ENCODE data around the gene HEPHL1. TPM values are rescaled to one million over a fixed set of nuclear protein-coding genes. Genes with fewer than 3 reads are reported as not detected.
A peak's percentile ranks its signal among the peaks of the same experiment; 100 is the strongest.

The HEPHL1 gene
- total and polyA plus RNA-seq, 2 experiments from 2014 or later: 0.07 to 0.21 TPM

DNA sequence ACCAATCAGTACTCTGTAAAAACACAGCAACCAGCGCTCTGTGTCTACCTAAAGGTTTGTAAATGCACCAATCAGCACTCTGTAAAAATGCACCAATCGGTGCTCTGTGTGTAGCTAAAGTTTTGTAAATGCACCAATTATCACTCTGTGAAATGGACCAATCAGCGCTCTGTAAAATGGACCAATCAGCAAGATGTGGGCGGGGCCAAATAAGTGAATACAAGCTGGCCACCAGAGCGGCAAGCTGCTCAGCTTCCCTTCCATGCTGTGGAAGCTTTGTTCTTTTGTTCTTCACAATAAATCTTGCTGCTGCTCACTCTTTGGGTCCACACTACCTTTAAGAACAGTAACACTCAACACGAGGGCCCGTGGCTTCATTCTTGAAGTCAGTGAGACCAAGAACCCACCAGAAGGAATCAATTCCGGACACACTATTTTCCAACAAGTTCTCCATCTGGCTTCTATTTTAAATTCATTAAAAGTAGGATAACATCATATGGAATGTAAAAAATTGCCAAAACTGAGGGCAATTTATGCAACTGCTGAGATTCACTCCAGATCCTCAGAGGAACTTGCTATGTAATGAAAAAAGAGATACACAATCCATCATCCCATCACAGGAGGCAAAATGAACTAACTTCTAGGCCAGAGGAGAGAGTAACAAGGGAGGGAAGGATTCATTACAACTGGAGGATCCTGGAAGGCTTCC is 104.4 kb downstream of the HEPHL1 start (continued):
- TF ChIP-seq, protein P1, sequence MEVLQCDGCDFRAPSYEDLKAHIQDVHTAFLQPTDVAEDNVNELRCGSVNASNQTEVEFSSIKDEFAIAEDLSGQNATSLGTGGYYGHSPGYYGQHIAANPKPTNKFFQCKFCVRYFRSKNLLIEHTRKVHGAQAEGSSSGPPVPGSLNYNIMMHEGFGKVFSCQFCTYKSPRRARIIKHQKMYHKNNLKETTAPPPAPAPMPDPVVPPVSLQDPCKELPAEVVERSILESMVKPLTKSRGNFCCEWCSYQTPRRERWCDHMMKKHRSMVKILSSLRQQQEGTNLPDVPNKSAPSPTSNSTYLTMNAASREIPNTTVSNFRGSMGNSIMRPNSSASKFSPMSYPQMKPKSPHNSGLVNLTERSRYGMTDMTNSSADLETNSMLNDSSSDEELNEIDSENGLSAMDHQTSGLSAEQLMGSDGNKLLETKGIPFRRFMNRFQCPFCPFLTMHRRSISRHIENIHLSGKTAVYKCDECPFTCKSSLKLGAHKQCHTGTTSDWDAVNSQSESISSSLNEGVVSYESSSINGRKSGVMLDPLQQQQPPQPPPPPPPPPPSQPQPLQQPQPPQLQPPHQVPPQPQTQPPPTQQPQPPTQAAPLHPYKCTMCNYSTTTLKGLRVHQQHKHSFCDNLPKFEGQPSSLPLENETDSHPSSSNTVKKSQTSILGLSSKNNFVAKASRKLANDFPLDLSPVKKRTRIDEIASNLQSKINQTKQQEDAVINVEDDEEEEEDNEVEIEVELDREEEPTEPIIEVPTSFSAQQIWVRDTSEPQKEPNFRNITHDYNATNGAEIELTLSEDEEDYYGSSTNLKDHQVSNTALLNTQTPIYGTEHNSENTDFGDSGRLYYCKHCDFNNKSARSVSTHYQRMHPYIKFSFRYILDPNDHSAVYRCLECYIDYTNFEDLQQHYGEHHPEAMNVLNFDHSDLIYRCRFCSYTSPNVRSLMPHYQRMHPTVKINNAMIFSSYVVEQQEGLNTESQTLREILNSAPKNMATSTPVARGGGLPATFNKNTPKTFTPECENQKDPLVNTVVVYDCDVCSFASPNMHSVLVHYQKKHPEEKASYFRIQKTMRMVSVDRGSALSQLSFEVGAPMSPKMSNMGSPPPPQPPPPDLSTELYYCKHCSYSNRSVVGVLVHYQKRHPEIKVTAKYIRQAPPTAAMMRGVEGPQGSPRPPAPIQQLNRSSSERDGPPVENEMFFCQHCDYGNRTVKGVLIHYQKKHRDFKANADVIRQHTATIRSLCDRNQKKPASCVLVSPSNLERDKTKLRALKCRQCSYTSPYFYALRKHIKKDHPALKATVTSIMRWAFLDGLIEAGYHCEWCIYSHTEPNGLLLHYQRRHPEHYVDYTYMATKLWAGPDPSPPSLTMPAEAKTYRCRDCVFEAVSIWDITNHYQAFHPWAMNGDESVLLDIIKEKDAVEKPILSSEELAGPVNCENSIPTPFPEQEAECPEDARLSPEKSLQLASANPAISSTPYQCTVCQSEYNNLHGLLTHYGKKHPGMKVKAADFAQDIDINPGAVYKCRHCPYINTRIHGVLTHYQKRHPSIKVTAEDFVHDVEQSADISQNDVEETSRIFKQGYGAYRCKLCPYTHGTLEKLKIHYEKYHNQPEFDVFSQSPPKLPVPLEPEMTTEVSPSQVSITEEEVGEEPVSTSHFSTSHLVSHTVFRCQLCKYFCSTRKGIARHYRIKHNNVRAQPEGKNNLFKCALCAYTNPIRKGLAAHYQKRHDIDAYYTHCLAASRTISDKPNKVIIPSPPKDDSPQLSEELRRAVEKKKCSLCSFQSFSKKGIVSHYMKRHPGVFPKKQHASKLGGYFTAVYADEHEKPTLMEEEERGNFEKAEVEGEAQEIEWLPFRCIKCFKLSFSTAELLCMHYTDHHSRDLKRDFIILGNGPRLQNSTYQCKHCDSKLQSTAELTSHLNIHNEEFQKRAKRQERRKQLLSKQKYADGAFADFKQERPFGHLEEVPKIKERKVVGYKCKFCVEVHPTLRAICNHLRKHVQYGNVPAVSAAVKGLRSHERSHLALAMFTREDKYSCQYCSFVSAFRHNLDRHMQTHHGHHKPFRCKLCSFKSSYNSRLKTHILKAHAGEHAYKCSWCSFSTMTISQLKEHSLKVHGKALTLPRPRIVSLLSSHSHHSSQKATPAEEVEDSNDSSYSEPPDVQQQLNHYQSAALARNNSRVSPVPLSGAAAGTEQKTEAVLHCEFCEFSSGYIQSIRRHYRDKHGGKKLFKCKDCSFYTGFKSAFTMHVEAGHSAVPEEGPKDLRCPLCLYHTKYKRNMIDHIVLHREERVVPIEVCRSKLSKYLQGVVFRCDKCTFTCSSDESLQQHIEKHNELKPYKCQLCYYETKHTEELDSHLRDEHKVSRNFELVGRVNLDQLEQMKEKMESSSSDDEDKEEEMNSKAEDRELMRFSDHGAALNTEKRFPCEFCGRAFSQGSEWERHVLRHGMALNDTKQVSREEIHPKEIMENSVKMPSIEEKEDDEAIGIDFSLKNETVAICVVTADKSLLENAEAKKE (CRISPR knock-in tag; IDR thresholded peaks at IDR 0.05): no peak

DNA sequence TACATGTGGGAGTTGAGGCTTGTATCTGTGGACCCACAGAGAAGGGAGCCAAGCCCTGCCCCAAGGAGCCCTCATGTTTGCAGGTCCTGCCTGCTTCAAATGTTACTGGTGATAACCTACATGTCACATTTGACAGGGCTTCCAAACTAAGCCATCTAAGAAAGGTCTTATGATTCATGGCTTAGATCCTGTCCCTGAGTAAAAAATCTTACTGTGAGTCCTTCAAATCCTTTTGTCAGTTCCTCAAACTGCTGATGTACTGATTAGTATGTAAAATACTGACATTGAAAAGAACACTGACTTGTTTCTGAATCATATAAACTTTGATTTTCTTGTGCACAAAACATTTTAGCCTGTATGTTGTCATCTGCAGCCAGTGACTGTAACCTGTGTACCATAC is 106.5 kb downstream of the HEPHL1 start:
- H3K4me3 Mint-ChIP-seq: no peak overlapping the region; the same call in 2 of the 3 replicates
- H3K27ac ChIP-seq (ENCODE audit: low read depth): peak overlapping the region; percentile 95; the same call in 1 of the 2 replicates
- TF ChIP-seq, protein P2, sequence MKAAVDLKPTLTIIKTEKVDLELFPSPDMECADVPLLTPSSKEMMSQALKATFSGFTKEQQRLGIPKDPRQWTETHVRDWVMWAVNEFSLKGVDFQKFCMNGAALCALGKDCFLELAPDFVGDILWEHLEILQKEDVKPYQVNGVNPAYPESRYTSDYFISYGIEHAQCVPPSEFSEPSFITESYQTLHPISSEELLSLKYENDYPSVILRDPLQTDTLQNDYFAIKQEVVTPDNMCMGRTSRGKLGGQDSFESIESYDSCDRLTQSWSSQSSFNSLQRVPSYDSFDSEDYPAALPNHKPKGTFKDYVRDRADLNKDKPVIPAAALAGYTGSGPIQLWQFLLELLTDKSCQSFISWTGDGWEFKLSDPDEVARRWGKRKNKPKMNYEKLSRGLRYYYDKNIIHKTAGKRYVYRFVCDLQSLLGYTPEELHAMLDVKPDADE (IDR thresholded peaks at IDR 0.05): no peak
- no peak for TF ChIP-seq ZNF331 (CRISPR knock-in tag; IDR thresholded peaks at IDR 0.05; ENCODE audit: low read depth)
- TF ChIP-seq, protein P3, sequence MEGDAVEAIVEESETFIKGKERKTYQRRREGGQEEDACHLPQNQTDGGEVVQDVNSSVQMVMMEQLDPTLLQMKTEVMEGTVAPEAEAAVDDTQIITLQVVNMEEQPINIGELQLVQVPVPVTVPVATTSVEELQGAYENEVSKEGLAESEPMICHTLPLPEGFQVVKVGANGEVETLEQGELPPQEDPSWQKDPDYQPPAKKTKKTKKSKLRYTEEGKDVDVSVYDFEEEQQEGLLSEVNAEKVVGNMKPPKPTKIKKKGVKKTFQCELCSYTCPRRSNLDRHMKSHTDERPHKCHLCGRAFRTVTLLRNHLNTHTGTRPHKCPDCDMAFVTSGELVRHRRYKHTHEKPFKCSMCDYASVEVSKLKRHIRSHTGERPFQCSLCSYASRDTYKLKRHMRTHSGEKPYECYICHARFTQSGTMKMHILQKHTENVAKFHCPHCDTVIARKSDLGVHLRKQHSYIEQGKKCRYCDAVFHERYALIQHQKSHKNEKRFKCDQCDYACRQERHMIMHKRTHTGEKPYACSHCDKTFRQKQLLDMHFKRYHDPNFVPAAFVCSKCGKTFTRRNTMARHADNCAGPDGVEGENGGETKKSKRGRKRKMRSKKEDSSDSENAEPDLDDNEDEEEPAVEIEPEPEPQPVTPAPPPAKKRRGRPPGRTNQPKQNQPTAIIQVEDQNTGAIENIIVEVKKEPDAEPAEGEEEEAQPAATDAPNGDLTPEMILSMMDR (conservative IDR thresholded peaks at IDR 0.05; ENCODE audit: low read depth in 2 of 2): no peak
- TF ChIP-seq JUNB (IDR thresholded peaks at IDR 0.05; ENCODE audit: unreplicated experiment): no peak
- no peak for TF ChIP-seq EZH2phosphoT487 (IDR thresholded peaks at IDR 0.05; ENCODE audit: unreplicated experiment)

More for the DNA sequence above, 106.5 kb downstream of the HEPHL1 start:
- ATAC-seq: no peak
- peak overlapping the region; percentile 91 for H3K4me3 ChIP-seq
- Mint-ChIP-seq H3K4me1 (peaks cover 17% of the 10 kb centered on the region), H3K27ac (peak overlapping the region; percentile 98), H3K27me3 (ENCODE audit: insufficient read depth, low read depth, poor library complexity) (peaks cover 11% of the 10 kb centered on the region), H3K9me3 (peaks cover 17% of the 10 kb centered on the region; the same call in 2 of the 3 replicates), H3K36me3 (ENCODE audit: low read depth) (peaks cover 34% of the 10 kb centered on the region)
- peaks cover 31% of the 10 kb centered on the region for H4K20me1 ChIP-seq (replicated peaks; ENCODE audit: insufficient read depth)
- H3K4me2 ChIP-seq: peak overlapping the region; percentile 100
- H3K4me1 ChIP-seq (ENCODE audit: insufficient read depth): peaks cover 39% of the 10 kb centered on the region
- no peaks in the 10 kb centered on the region for H3K36me3 ChIP-seq (ENCODE audit: insufficient read depth)
- peaks cover 60% of the 10 kb centered on the region for H3K79me2 ChIP-seq (replicated peaks; ENCODE audit: insufficient read depth)
- H3K9me2 ChIP-seq (ENCODE audit: insufficient read depth): peaks cover 10% of the 10 kb centered on the region; the same call in 1 of the 2 replicates
- H2AFZ ChIP-seq: no peak overlapping the region
- no peaks in the 10 kb centered on the region for H3K27me3 ChIP-seq (ENCODE audit: insufficient read depth)
- DNase-seq (ENCODE audit: low spot score): no peak
- H3F3A ChIP-seq (replicated peaks; ENCODE audit: low read depth): 0 out of 2 replicates have a peak, but pooled peaks cover 4% of the 10 kb centered on the region
